NCI-H146 (cell line): Measurements from ENCODE around the gene ABCA5.

Source experiments
- DNase-seq: peaks from one replicate; lab custom pipeline; 2025; lab: John Stamatoyannopoulos, UW

ABCA5 gene

DNA sequence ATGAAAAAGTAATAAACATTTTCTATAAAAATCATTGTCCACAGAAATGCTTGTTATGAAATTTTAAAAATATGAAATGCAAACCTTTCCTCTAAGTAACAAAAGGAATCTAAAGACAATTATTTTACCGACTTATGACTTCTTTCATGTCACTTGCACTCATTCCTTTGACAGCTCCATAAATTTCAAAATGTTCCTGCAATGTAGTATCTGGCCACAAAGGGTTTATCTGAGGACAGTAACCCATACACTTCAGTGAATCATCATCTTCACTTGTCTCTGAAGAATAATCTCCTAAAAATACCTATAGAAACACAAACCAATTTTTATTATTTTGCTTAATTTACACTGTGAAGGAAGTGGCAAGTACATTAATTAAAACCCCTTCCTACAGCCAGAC is 72.7 kb downstream of the ABCA5 start:
- no peak for DNase-seq

DNA sequence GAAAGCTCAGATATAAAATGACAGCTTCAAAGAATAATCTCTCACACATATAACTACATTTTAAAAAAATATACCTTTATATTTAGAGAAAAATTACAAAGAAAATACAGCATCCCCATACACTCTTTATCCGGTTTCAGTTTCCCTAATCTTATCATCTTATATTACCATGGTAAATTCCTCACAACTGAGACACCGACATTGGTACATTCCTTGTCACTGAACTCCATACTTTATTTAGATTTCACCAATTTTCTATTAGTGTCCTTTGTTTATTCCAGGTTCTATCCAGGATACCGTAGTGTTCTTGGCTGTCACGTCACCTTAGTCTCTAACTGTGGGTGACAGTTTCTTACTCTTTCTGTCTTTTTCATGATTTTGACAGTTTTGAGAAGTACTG is 76.3 kb downstream of the ABCA5 start:
- DNase-seq: no peak

DNA sequence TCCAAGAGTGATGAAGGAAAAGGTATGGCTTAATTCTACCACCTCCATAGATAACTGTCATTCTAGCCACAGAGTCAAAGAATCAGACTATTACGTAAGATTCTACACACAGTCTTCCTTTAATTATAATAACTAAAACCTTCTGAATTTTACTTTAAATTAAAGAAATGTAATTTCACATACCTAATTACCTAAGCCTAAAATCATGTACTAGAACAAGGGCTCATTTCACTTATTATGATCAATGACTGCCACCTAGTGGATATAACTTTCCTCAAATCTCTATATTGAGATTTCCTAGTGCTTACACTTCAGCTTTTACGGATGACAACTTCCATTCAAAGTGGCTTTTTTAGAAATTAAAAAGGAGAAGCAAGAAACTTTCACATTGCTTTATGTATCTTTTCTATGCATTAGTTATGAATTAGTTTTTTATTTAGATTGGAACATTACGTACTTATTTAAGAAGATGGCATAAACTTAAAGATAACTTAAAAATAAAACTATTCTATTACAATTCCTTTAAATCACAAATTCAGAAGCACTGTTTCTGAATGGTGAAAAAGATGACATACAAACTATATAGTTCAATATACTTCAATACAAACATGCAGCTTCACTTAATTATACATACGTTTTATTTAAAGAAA is 80.1 kb downstream of the ABCA5 start:
- DNase-seq: peak; percentile 17

DNA sequence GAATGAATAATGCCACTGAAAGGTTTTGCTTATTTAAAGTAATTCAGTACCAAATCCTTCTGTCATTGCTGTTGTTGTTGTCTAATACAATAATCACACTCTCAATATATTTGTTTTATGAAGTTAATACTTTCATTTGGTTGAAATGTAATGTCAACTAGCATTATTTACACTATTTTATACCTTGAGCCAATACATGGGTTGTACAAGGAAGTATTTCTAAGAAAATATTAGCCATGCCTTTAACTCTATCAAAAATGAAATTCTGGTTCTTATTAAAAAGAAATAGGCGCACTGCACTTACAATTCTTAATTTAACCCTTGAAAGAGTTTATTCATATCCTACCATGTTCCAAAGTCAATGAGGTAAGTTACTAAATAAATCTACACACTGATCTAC is 80.7 kb downstream of the ABCA5 start:
- DNase-seq: no peak

DNA sequence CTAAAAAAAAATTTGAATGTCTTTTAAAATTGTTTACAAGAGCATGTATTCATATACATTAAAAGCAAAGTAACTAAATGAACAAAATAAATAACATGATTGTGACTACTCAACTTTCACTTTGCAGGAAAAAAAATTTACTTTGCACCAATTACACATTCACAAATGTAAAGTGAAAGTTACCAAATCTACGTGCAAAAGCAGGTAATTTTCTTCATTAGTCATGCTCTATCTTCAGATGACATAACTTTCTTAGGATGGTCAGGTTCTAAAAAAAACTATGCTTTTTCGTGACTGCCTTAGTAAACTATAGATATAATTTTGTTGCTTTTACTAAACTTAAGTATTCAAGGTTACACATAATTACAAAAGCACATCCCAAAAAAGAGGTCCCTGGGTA is 81.3 kb downstream of the ABCA5 start:
- no peak for DNase-seq

DNA sequence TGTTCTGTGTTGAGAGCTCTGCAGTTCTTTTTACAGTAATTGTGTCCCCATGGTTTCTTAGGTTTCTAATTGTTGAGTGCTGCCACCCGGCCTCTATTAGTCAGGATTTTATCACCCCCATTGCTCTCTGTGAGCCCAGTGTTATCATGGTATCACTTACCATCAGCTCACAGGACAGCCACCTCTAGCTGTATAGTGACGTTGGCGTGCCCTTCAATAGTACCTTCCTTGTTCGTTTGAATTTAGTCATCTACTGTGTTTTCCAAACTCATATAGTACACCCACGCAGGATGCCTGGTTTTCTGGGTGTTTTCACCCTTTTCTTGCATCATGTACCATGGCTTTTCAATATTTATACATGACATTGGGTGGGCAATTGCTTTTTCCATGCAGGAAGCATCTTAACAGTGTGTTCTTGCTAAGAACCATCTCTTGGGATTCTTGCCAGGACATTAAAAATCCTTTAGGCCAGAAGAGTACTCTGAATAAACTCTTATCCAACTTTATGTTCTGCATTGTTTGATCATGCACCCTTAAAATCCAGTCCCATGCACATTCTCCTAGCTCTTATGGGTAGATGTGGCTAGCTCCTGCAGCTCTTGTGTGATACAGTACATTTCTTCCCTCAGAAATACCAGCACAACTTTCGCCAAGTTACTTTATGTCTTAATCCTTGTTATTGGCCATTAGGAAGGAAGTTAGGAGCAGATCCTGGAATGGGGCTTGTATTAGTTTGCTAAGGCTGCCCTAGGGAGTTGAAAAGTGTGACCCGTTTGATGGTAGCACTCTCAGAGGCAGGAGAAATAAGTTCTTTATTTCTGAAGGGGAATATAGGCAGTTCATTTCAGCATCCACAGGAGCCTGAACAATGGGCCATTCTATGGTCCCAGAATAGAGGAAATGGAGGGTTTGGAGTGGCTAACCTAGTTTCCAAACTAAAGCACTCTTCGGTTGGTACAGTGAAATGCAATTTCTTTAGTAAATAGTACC is 87.0 kb downstream of the ABCA5 start:
- DNase-seq: no peak

DNA sequence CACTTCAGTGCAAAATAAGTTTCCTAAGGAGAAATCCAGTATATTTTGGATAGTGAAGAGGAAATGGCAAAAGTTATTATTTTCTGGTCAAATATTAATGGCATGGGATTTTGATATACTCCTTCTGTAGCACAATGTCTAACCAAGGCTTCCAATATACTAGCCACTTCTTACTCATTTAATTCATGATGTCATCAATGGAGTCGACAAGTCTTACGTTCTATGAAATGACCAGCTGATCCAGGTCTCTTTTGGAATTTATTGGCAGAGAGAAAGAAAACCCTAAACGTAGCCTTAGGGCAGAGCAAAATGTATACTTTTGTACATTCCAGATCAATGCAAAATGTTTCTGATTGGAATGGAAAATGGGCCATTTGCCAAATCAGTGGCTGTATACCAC is 90.0 kb downstream of the ABCA5 start:
- no peak for DNase-seq

DNA sequence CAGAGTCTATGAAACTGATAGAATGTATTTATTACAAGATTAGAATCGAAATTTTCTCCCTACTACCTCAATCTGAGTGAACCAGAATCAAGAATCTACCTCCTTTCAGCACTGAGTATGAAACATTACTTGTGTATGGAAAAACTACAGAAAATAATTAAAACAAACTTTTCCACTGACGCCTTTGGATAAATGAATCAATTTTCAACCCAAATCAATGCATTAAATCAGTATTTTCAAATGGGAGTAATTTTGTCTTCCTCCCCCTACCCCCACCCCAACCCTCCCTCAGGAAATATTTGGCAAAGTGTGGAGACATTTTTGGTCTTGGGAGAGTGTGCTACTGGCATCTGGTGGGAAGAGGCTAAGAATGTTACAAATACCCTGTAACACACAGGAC is 90.5 kb downstream of the ABCA5 start:
- DNase-seq: no peak

DNA sequence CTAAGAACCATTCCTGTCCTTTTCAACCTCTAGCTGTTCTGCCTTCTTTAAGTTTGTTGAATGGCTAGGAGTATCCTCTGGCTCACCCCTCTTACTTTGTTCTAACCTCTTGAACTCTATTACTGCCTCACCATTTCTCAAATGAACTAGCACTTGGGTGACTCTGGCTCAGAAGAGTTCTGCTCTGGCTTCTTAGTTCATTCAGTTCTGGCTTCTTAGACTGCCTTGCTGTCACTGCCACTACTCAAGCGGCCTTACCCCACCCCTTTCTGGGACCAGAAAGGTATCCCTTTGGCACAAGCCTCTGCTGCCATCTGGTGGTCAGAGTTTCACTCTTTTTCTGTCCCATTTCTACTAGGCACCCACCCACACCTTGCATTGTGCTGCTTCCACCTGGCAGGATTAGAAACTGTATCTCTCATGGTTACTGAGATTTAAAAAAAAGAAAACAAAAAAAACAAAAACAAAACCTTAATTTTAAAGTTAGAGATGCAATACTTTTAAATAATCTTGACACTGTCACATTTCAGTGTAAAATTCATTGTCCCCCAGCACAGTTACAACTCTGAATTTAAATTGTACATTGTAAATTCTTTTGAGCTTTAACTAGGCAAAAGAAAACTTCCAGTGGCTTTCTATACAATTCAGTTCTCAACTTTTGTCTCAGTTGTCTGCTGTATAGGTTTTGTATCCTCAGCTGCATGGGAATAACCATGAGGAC is 91.4 kb downstream of the ABCA5 start:
- peak; percentile 64 for DNase-seq

DNA sequence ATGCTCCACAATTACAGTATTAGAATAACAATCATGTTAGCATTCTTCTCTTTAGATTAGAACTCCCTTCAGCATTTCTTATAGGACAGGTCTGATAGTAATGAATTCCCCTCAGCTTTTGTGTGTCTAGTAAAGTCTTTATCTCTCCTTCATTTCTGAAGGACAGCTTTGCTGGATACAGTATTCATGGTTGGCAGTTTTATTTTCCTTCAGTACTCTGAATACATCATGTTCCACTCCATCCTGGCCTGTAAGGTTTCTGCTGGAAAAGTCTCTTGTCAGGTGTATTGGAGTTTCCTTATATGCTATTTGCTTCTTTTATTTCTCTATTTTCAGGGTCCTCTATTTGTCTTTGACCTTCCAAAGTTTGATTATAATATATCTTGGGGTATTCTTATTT is 94.3 kb downstream of the ABCA5 start:
- DNase-seq: no peak

DNA sequence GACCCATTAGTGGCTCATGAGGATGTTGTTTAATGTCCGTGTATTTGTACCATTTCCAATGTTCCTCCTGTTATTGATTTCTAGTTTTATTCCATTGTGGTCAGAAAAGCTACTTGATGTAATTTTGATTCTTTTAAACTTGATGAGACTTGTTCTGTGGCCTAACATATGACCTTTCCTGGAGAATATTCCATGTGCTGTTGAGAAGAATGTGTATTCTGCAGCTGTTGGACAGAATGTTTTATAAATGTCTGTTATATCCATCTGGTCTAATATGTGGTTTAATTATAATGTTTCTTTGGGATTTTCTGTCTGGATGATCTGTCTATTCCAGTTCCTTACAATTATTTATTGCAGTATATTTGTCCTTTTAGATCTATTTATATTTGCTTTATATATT is 95.4 kb downstream of the ABCA5 start:
- no peak for DNase-seq

DNA sequence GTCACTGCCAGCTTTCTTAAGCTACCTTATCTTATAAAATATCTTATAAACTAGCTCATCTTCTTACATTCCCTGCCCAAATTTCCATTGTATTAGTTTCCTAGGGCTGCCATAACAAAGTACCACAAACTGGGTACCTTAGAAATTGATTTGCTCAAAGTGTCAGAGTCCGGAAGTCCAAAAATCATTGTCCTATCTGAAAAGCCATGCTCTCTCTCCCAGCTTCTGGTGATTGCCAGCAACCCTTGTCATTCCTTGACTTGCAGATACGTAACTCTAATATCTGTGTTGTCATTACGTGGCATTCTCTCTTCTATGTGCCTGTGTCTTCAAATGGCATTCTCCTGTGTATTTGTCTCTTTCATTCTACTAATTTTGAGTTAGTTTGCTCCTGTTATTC is 96.0 kb downstream of the ABCA5 start:
- no peak for DNase-seq

DNA sequence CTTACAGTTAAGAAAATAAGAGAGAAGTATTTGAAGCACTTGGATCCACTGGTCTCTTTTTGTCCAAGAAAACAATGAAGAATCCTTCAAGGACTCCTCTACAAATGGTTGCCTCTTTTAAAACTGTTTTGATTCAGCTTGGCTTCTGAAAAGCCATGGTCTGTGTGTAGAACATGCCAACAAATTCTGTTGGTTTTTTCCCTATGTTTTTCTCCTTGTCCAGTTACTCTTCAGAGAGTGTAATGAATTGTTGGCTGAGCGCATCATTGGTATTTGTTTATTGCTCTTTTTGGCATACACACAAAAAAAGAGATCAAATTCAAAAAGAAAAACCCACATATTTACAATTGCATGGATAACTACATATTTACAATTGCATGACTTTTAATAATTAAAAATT is 98.4 kb downstream of the ABCA5 start, which contains the start of gene ABCA10:
Gene ABCA10 (minus strand): TSS at position 249 of the 400 bp plus-strand sequence. CDS start 3,466 bp downstream, outside the sequence.
- DNase-seq: no peak

DNA sequence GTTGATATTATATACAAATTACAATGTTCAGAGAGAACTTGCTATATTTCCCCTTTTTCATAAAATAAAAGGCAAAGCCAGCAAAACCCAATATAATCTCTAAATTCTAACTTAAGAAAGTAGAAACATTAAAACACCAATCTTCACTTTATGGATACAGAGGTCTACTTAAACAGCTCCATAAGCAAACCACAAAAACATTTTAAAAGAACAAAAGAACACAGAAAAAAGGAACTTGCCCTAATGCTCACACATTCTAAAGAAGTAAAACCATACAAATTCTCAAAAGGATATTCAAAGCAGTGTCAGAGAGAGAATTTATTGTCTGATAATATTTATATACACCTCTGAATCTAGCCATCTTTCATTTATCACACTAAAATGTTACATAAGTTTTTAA is 98.9 kb downstream of the ABCA5 start:
- DNase-seq: no peak

DNA sequence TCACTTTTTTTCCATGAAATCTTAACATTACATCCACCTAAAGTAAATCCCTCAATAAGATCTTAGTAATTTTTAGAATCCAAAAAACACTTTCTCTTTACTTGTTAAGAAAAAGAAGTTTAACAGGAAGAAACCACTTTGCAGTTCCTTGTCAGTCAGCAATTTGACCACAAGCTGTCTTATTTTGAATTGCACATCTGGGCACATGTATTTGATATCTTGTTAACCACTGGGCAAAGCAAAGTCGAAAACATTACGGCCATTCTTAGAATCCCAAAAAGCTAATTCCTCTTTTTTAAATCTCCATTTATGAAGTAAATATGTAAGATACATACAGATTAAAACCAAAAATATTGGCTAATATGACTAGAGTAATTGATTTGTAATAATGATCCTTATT is 99.4 kb downstream of the ABCA5 start:
- no peak for DNase-seq

DNA sequence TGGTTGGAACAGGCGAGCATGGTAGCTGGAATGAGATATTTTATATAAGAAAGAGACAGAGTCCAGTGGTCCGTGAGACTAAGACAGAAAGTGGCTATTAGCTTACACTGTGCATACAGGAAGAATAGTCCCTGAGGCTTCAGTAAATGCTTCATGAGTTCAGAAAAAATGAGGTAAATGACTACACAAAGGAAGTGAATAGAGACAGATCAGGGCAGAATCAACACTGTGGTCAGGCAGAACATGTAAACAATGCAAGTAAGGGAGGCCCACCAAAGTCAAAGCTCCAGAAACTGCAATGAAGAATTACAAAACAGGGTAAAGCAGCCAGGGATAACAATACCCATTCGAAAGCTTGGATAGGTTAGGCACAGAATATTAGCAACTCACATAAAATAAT is 103.1 kb downstream of the ABCA5 start:
- peak; percentile 19 for DNase-seq

DNA sequence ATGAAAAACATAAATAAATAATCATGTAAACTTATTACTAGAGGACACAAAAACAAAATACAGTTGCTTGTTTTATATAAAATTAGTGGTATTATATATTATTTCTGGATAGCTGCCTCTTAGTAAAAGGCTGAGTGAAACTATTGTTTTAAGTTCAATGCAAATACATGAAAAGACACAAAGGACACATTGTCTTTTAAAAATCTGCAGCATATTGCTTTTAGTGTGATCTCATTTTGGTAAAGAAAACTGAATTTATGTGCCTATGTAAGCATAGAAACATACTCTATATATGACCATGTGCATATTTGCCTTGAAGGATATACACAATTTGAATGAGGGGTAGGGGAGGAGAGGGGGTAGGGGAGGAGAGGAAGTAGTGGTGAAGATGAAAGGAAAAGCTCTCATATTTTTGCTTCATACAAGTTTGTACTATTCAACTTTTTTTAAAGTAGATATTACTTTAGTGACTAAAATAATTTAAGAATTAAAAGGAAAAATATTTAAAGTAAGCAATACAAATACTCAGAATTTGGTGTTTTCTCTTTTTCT is 104.2 kb downstream of the ABCA5 start:
- no peak for DNase-seq

DNA sequence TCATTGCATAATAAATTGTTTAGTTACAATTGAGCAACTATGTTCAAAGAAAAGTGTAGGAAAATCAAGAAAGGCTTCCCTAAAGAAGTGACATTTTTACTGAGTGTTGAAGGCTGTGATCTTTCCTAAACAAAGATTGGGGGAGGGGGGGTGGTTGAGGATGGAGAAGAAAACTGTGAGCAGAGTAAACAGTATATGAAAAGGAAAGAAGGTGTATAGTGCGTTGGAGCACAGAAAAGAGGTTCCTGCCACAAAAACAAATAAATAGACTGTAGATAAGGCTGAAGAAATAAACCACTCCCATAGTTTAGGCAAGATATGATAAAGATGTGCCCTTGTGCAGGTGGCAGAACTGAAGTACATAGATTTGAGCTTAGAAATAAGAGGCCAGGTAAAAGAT is 106.8 kb downstream of the ABCA5 start:
- no peak for DNase-seq

DNA sequence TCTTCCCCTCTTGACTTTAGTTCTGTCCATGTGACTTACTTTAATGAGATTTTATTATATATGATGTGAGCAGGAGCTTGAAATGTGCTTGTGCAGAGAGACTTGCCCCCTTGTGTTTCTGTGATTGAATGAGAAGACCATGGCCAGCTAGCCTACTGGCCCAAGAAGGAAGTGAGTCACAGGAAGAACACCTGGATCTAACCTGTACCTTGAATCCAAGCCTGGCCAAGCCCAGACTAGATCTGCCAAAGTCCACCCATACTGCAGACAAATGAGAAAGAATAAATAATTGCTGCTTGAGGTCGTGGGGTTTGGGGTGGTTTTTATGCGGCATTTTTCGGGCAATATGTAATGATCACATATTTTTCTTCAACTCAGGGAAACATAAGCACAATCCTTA is 107.9 kb downstream of the ABCA5 start:
- no peak for DNase-seq

DNA sequence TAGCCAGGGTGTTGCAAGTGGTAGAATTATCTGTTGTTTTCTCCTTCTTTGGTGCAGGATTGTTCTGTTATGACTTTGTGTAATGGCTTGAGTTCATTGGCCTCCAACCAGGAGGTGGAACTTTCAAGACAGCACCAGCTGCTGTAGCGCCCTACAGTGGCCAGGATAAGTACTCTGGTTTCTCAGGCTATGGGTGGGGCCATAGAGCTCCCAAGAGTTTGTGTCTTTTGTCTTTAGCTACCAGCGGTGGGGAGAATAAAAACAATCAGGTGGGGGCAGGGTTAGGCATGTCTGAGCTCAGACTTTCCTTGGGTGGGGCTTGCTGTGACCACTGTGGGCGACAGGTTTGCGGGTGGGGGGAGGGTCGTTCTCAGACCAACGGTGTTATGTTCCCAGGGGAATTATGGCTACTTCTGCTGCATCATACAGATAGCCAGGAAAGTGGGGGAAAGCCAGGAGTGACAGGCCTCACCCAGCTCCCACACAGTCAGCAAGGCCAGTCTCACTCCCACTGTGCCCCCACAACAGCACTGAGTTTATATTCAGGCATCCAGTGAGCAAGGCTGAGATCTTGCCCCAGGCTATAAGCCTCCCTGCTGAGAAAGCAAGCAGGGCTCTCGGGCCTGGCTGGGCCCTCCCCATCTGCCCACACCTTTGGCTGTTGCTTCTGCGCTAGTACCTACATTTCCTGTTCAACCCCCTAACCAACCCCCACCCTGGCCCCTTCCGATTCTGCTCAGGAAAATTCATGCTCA is 113.7 kb downstream of the ABCA5 start:
- no peak for DNase-seq

DNA sequence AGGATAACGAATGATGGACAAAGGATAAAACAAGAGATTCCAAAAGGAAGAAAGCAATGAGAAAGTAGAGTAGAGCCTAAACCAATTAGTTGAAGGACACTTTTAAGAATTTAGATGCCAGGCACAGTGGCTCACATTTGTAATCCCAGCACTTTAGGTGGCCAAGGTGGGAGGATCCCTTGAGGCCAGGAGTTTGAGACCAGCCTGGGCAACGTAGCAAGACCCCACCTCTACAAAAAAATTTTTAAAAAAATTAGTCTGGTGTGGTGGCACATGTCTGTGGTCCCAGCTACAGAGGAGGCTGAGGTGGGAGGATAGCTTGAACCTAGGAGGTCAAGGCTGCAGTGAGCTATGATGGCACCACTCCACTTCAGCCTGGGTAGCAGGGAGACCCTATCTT is 118.3 kb downstream of the ABCA5 start:
- no peak for DNase-seq

DNA sequence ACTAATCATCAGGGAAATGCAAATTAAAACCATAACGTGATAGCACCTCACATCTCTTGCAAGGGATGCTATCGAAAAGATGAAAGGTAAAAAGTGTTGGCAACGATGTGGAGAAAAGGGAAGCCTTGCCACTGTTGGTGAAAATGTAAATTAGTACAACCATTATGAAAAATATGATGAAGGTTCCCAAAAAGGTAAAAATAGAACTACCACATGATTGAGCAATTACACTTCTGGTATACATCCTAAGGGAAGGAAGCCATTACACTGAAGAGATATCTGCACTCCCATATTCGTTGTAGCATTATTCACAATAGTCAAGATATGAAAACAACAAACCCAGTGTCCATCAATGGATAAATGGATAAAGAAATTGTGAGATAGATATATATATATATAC is 119.8 kb downstream of the ABCA5 start:
- no peak for DNase-seq
